ENCODE results near the gene HPX.

HPX gene

DNA sequence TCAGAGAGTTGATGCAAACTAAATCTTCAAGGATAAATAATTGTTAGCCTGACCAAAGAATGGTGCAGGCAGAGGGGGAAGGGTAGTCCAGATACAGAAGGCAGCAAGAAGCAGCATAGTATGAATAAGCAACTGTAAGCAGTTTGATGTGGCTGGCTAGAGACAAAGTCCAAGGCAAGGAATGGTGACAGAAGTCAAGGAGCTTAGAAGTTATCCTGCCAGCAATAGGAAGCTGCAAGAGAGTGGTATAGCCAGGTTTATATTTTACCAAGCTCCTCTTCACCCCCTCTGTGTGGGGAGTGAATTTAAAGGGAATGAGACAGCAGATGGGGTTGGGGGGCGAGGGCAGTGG is 18.3 kb upstream of the HPX start:
- no peak for DNase-seq (ENCODE audit: low read depth)

DNA sequence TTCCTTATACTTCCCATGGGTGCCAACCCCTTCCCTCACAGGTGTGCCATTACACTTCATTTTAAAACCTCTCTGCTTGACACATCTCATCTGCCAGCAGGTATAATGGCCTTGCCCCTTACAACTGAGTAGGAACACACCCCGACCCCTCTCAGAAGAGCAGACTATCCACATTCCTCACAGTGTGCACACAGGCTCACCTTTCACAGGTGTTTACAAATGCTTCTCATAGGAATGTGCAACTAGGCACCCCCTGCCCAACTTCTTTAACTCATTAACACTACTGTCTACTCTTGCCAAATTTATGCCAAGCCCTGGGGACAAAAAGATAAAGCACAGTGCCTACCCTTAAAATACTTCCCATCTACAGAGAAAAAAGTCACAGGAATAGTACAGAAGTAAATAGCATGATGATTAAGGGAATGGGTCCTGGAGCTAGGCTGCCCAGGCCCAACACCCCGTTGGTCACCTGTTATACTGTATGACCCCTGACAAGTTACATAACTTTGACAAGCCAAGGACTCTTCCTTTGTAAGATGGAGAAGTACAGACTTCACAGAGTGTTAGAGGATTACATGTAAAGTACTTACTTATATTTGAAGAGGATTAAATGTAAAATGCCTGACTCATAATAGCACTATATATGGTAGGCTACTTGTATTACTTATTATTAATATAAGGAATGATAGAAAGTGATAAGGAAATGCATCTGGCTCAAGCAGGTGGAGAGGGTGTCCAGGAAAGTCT is 17.7 kb upstream of the HPX start:
- no peak for DNase-seq (ENCODE audit: low read depth)

DNA sequence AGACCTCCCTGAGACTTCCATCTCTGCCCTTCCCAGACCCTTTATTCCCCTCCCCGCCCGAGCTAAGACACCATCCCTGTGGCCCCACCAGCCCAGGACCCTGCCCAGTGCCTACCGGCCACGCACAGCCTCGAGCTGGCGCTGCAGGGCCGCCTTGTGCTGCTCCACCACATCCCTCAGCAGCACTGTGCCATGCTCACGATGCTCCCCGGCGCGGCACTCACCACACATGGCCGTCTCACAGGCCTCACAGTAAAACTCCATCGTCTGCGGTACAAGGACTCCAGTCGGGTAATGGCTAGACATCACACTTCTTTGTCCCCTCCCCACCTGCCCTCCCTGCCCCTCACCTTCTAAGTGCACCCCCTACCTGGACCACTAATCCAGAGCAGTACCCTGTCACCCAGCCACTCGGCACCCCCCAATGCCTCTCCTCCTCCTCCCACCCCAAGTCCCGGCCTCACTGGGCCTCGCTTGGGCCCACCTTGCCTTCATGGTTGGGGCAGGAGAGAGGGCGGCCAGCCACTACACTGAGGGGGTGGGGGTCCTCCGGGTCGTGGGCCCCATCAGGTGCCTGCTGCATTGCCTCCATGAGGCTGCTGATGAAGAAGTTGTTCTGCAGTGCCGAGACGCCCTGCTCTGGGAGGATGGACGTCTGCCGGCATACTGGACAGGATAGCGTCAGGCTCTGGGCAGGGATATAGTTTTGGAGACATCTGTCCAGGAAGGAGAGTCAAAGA is 17.0 kb upstream of the HPX start:
- no peak for DNase-seq (ENCODE audit: low read depth)

DNA sequence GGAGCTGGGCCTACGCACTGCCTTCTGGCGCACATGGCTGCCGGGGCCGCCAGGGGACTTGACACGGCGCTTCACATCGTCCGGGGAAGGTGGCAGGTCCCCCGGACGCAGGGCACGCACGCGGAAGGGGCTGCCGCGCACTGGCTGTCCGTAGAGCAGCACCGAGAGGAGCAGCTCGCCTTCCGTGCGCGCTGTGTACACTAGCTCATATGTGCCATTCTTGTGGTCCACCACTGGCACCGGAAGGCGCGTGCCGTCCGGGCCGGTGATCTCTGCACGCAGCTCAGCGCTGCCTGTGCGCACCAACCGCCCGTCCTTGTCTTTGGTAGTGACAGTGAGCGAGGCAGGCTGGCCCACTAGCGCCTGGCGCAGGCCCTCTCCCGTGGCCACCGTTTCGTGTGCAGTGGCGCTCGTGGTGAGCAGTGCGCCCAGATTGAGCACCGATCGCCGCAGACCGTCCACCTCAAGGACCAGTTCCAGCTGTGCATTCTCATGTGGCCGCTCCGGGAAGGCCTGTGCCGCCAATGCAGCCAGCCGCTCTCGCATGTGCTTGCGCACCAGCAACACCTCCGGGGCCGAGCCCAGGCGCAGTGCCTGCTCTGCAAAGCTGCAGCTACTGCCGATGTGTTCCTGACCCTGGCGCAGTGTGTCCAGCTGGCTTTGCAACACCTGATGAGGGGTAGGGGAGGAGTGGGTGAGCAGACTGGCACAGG is 15.7 kb upstream of the HPX start:
- no peak for DNase-seq (ENCODE audit: low read depth)

DNA sequence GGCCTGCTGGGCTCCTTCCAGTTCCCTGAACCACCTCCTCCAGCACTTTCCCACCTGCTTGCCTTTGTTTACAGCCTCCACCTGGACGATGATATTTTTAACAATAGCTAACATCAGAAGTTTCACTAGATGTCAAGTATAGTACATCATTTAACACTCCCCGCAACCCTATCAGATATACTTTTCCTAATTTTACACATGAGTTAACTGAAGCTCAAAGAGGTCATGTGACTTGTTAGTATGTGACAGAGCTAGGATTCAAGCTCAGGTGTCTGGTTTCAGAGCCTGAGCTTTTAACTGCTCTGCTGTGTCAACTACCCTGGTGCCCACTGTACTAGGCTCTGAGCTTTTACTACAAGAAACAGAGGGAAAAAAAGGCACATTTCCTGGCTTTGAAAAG is 14.3 kb upstream of the HPX start:
- DNase-seq (ENCODE audit: low read depth), result no peak

DNA sequence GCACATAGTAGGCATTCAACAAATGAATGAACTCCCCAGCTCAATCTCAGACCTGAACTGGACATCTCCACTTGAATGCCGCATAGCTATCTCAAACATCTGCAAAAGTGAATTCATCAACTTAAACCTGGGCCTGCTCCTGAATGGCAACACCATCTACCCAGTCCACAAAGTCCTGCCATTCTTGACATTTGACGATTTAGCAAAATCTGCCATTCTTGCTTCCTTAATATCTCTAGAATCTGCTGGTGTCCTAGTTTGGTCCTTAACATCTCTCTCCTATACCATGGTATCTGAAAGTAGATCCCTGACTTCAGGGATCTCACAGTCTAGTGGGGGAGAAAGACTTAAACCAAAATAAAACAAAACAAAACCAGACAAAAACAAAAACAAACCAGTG is 12.4 kb upstream of the HPX start:
- no peak for DNase-seq (ENCODE audit: low read depth)

DNA sequence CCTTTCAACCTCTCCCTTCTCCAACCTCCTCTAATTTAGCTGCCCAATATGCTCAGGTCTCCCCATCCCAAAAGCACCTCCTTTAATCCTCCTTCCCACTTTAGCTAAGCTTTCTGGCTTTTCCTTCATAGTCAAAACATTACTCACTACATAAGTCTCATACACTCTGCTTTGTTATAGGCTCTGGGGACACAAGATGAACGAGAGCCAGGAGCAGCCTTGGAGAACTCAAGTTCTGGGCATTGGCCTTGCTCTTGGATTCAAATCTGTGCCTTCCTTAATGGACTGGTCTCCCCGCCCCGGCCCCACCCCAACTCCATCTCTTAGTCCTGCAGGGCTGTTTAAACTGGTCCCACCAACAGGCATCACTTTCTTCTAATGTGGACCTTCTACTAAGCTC is 11.4 kb upstream of the HPX start:
- no peak for DNase-seq (ENCODE audit: low read depth)

DNA sequence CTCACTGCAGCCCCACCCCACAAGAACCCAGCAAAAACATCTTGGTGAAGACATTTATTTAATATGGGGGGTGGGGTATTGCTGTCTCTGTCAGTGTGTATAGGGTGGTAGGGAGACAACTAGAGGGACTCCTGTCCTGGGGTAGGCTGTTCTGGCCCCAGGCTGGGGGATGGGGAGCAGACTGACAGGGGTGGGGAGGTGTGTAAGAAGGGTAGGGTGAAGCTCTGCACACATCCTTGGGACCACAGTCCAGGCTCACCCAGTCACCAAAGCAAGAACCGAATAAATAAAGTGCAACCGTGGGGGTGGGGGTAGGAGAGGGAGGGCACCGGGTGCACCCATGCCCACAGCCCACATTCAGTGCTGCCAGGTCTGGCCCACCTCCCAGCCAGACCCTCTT is 7.8 kb upstream of the HPX start:
- no peak for DNase-seq (ENCODE audit: low read depth)

DNA sequence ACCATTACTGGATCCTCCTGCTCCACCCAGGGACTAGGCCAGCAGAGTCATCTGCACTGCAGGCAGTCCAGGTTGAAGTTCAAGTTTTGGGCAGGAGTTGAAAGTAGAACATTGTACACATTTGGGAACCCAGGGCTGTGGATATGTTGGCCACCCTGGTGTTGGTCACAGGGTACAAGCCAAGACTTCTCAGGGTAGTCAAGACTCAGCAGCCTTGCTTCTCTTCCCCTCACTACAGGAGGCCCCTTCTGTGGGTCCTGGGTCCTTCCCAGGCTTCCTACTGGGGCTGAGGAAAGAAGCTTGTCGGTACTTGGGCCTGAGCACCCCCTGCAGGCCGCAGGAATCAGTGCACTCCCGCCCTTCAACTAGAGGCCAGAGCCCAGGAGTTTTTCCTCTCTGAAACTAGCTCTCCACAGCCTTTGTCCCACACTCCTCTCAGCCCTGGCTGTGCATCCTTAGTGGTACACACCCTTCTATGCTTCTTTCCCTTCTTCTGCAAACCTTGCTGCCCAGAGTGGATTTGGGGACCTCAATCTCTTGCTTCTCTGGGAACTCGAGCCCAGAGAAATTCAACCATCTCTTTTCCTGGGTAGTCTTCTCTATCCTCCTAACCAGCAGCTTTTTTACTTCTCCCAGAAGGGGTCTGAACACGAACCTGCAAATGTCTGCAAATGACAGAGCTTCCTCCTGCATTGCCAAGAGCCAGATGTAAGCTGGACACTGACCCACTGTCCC is 2.6 kb upstream of the HPX start:
- DNase-seq (ENCODE audit: low read depth), result peak; percentile 27

DNA sequence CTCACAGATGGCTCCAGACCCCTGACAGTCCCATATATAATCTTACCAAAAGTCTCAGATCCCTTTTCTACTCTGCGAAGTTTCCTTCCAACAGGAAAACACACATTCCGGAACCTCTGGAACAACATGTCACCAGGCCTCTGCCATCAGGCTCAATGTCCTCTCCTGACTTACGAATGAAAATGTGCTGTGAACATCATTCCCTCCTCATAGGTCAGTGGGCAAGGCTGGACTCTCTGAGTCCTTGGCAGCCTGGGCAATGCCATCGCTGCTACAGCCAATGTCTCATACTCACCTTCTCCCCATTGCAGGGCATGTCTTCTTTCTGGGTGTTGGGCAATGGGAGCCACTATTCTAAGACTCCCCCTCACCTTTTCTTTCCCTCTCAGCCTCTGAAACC is 1.7 kb upstream of the HPX start:
- no peak for DNase-seq (ENCODE audit: low read depth)

DNA sequence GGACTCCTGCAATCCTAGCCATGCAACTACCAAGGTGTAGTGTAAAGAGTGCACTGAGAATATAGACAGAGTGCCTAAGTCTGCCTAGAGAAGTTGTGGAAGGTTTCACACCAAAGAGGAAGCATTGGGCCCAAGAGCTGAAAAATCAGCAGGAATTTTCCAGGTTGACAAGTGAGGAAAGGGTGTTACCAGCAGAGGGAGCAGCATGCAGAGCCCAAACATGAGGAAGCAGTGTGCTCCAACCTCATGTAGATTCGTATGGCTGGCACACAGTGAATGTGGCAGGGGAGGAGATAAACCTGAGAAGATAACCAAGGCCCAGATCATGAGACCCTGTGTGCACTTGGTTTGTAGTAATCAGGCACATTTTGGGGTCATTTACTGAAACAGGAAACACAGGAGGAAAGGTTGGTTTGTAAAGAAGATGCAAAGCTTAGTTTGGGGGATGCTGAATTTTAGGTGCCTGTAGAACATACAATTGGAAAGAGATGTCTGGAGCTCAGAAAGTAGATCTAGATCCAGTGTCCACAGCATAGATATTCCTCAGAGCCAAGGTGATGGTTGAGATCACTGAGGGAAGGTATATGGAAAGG is 1.7 kb downstream of the HPX start:
- DNase-seq (ENCODE audit: low read depth), result peak; percentile 22

DNA sequence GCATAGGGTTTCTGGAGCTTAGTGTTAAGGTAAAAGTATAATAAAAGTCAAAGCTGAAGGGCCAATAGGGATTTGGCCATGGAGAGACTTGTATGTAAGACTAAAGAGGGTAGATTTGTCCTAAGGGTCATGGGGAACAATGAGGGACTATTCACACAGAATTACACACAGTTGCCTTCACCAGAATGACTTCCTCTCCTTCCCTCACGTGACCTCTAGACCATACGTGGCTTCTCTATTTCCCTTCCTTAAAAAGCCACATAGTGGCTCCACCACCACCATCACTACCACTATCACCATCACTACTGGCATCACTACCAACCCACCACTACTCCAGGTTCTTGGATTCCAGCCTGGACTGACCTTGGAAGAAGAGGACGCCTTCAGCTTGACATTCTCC is 2.8 kb downstream of the HPX start:
- DNase-seq (ENCODE audit: low read depth), result no peak

DNA sequence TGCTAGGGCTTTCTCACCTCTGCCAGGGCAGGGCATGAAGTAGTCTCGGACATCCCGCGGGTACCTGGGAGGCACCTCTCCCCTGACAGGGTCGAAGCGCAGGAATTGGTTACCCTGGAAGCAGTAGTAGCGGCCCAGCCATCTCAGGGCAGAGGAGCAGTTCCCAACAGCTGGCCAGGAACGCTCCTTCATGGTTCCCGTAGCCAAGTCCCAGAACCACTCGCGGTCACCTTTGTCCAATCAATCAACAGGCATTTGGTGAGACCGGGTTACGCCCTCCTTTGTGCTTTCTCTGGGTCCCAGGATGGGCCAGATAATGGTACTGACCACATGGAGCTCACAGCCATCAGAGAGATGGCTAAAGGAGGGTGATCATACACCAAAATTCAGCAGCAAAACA is 3.4 kb downstream of the HPX start:
- no peak for DNase-seq (ENCODE audit: low read depth)

DNA sequence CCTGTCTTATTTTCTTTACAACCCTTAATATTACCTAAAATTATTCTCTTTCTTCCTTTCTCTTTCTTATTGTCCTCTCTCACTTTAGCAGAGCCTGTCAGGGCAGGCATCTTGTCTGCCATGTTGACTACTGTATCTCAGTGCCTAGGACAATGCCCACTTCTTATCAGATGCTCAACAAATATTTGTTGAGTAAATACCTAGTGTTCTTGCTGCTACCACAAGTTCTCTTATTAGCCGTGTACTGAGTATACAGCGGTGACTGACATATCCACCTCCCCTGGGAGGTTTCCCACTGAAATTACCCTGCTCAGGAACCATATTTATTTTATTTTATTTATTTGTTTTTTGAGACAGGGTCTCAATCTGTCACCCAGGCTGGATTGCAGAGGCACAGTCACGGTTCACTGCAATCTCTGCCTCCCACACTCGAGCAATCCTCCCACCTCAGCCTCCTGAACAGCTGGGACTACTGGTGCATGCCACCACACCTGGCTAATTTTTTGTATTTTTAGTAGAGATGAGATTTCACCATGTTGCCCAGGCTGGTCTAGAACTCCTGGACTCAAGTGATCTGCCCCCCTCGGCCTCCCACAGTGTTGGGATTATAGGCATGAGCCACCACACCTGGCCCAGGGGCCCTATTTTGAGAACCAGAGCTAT is 6.7 kb downstream of the HPX start:
- DNase-seq (ENCODE audit: low read depth), result no peak

DNA sequence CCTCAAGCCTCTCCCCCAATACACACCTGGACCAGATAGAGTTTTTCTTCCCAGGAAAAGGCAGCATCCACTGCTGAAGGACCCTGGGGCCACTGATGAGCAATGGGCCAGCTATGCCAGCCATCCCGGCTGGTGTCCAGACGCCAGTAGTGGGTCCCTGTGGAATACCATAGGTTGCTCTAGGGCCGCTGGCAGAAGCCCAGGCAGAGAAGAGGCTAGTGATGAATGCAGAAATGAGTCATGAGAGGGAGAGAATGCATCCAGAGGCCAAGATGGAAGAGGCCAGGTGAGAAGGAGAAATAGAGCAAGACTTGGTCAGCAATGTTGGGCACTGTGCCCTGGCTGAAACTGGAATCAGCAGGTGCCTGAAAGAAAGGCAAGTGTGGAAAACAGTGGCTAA is 8.9 kb downstream of the HPX start:
- DNase-seq (ENCODE audit: low read depth), result no peak

DNA sequence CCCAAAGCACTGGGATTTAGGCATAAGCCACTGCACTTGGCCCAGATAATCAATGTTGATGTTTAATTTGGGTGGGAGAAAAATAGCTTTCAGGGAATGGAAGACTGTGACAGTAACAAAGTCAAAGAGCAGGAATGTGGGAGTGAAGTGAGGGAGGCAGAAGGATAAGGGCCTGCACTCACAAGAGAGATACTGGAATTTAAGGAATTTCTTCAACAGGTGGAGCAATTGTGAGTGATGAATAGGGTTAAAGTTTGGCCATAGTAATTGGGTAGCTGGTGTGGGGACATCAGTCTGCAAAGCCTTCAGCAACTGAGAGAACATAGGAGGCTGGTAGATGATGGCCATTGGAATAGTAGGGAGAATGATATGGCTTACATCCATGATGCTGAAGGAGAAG is 13.3 kb downstream of the HPX start:
- no peak for DNase-seq (ENCODE audit: low read depth)

DNA sequence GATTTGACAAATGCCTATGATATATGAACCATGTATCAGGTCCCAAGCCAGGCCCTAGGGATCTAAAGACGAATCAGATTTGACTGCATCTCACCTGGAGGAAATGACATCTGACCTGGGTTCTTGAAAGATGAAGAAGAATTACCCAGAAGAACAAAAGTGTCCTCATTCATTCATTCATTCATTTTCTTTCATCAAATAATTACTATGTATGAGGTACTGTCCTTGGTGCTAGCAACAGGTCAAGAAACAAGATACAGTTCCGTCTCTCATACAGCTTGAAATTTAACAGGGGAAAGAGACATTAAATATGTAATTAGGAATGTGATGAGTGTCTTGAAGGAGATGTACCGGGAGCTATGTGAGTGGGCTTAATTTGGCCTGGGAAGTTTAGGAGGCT is 20.1 kb downstream of the HPX start:
- DNase-seq (ENCODE audit: low read depth), result no peak

DNA sequence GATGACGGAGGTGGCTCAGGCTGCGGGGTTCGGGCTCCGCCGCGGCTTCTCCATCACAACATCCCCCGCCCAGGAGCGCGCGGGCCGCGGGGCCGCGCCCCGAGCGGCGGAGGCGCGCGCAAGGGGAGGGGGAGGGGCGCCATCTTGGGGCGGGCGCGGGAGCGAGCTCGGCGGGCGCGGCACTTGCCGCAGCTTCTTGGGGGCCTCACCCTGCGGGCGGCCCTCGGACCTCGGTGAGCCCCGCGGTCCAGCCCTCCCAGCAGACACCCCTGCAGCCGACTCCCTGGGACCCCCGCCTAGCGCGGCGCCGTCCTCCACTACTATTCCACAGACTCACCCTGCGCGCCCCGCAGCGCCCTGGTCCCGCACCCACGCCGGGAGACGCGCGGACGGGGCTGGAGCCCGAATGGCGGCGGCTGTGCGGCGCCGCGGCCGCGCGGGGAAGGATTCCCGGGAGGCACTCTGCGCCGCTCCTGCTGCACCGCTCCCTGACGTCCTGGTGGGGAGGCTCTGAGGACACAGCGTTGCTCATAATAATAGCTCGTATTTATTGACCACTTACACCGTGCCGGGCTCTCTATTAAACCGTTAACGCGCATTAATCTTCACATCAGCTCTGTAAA is 21.7 kb downstream of the HPX start, which contains the start of gene APBB1:
Gene APBB1, minus strand, starts transcription at position 86 of the 623 bp plus-strand sequence. CDS start 7,747 bp downstream, outside the sequence.
- DNase-seq (ENCODE audit: low read depth), result peak; percentile 62

DNA sequence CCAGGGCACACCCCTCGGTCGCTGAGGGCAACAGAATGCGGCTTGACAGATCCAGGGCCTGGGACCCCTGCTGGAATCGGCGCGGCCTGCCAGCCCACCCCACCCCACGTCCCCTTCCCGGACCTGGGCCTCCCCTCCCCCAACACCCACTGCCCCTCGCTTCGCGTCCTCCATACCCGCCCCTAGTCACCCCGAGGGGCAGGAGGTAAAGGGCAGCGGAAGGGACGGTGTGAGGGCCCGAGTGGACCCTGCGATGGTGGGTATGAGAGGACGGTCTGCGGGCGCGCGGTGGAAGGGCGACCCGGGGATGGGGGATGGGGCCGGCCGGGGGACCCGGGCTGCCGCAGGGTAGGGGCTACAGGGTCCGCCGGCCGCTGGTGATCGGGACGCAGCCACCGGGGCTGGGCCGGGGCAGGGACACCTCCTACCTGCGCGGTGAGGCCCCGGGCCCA is 22.2 kb downstream of the HPX start:
- no peak for DNase-seq (ENCODE audit: low read depth)

DNA sequence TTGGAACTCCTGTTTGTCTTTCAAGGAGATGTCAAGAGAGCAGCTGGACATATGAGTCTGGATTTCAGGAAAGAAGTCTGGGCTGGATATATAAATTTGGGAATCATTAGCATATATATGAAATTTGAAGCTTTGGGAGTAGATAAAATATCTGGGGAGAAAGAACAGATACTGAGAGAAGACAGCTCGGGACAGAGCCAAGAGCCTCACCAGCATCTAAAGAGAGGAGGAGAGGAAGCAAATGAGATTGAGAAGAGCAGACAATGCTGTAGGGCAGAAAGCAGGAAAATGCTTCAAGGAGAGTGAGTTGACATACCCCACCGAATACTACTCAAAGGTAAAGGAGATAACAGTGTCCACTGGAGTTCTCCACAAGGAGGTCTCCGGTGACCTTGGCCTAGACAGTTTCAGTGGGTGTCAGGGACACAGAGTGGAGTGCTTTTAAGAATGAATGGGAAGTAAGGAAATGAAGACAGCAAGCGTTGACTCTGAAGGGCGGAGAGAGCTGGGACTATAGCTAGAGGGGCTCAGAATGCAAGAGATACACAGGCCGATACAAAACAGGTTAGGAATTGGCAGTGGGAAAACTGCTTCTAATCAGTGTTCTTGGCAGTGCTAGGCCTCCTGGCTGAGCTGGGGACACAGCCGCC is 22.8 kb downstream of the HPX start:
- DNase-seq (ENCODE audit: low read depth), result no peak

Data from stimulated activated CD4-positive, alpha-beta T cell treated with anti-CD3 and anti-CD28 coated beads, Interleukin-2, amount 100 ng/mL, for 4 hours (primary cell).